GM12873 (cell line): Measurements from ENCODE around the gene TTYH3.

Experiments used
- TF ChIP-seq, protein P1 (sequence below): IDR thresholded peaks from 2 replicates; pipeline ENCODE4 v1.5.1; 2012; ENCODE audit warnings: low read depth, mild to moderate bottlenecking, moderate library complexity, low read length, control low read depth; ENCODE audit not compliant: insufficient read depth; ENCODE audit errors: missing control alignments

TTYH3 gene

DNA sequence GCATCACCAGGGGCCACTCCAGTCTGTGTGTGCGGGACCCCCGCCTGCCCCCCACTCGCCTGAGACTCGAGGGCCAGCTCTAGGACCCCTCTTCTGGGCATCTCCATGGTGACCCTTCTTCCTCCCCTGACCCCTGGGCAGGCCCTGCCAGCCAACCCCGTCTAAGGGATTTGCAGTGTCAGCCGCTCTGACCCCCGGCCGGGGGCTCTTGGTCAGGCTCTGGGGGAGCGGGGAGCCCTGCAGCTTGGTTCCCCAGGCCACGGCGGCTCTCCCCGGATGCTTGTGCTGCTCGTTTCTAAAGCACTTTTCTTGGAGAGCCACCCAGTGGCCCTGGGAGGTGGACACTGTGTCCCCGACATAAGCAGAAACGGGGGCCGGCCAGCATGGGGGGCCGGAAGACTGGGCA lies 5.3 kb downstream of the TTYH3 start:
- TF ChIP-seq, protein P1, sequence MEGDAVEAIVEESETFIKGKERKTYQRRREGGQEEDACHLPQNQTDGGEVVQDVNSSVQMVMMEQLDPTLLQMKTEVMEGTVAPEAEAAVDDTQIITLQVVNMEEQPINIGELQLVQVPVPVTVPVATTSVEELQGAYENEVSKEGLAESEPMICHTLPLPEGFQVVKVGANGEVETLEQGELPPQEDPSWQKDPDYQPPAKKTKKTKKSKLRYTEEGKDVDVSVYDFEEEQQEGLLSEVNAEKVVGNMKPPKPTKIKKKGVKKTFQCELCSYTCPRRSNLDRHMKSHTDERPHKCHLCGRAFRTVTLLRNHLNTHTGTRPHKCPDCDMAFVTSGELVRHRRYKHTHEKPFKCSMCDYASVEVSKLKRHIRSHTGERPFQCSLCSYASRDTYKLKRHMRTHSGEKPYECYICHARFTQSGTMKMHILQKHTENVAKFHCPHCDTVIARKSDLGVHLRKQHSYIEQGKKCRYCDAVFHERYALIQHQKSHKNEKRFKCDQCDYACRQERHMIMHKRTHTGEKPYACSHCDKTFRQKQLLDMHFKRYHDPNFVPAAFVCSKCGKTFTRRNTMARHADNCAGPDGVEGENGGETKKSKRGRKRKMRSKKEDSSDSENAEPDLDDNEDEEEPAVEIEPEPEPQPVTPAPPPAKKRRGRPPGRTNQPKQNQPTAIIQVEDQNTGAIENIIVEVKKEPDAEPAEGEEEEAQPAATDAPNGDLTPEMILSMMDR: no peak

DNA sequence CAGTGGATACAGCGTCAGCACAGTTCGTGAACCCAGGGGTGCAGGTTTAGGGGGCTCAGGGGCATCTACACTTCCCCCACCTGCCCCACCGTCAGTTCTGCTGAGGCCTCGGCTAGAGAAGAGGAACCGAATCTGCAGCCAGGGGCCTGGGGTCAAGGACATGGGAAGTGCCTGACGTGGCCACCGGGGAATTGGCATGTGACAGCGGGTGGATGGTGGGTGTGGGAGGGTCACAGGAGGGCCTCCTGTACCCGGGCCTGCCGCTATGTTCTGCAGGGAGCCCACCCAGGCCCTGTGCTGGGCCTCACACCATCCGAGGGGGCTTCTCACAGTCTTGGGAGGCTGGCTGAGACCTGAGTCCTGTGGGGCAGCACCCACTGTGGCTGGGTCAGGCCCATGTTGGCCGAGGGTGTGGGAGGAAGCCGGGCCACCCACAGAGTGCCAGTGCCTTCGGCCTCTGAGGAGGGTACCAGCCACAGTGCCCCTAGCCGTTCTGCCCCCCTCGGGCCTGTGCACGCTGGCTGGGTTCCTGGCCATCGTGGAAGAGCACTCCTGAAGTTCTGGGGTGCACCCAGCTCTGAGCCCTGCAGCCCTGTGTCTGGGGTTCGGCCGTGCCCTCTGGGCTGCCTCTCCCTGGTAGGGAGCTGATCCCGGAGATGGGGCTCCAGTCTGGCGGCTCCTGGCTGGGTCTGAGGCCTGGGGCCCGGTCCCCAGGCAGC lies 5.9 kb downstream of the TTYH3 start:
- TF ChIP-seq, protein P1: no peak

DNA sequence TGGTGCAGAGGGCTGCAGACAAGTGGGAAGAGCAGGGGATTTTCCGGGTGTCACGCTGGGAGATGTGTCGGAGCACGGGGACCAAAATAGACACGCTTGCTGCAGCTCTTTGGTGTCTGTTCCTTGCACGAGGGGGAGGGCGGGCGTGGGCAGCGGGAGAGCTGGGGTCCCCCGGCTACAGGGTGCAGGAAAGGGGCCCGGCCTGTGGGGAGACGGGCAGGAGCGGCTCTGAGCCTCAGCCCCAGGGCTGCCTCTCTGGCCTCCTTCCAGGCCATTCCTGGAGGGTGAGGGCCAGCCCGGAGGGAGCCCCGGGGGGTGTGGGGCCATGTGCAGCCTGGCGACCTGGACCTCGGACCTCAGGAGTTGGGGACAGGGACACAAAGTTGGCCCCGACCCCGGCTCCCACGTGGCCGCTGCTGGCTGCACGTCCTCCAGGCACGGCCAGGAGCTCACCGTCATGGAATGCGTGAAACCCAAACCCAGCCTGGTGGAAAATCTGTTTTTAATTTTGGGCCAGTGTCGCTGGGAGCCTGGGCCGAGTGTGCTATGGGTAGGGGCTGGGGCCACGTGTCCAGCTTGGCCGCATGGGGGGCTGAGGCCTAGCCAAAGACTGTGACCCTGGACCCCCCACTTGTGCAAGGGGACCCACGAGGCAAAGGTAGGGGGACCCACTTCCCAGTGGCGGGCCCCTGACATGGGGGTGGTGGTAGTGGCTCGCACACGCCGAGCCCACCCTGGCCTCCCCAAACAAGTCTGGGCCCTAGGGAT lies 6.6 kb downstream of the TTYH3 start:
- TF ChIP-seq, protein P1: no peak

DNA sequence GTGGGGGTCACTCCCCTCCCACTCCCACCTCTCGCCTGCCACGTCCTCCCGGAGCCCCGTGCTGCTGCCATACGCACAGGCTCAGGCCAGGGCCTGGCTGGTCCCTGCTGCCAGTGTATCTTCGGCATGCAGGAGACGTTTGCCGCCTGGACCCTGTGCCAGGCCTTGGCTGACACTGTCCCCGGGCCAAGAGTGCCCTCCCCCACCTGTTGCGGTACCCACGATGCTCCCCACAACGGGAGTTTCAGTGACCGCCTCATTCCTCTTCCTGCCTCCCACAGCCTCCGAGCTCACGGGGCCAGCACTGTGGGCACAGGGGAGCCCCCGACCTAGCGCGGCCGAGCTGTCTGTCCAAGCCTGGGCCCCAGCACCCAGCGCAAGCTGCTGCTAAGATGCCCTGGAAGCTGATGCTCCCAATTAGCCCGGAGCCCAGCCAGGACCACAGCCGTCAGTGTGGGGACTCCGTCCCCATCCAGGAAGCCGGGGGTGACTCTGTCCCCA lies 7.4 kb downstream of the TTYH3 start:
- TF ChIP-seq, protein P1: no peak

DNA sequence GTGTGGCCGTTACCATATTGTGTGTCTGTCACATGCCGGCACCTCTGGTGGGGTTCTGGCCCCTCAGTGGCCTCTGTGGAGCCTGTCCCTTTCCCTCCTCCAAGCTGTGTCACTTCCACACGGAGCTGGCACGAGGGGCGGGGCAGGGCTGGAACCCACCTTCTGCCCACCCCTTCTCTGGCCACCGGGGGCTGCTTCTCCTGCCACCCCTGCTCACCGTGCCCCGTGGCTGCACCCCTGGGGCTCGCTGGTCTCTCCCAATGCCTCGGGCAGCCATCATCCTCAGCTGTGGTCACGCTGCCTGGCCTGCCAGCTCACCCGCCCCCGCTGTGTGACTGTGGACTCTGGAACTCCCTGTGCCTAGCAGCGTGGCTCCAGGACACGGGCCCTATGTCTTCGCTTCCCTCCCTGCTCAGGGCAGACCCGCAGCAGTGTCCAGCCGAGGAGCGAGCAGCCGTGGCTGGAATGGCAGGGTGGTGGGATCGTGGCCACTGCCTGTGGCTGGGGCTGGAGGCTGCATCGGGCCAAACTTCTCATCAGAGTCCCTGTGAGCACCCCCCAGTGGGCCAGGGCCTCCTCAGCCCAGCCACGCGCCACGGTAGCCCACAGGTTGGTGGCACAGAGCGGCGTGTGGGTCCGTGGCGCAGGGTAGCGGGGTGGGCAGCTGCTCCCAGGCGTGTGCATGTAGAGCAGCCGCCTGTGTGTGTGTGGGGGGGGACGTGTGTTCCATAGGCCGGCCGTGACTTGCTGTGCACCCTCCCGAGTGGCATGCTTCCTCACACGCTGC lies 8.1 kb downstream of the TTYH3 start:
- TF ChIP-seq, protein P1: no peak

DNA sequence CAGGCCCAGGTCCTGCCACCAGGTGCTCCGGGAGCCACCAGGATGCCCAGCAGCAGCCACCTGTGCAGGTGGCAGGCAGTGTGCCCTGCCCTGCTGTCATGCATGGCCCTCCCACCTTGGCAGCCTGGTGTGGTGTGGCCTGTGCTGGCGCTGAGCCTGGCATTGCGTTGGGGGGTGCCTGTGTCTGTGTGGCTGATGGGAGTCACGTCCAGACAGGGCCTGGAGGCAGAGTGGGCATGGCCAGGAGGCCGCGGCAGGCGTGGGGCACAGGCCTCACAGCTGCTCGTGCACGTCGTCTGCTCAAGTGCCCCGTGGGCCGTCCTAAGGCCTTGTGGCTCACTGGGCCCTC lies 8.7 kb downstream of the TTYH3 start:
- TF ChIP-seq, protein P1: no peak

DNA sequence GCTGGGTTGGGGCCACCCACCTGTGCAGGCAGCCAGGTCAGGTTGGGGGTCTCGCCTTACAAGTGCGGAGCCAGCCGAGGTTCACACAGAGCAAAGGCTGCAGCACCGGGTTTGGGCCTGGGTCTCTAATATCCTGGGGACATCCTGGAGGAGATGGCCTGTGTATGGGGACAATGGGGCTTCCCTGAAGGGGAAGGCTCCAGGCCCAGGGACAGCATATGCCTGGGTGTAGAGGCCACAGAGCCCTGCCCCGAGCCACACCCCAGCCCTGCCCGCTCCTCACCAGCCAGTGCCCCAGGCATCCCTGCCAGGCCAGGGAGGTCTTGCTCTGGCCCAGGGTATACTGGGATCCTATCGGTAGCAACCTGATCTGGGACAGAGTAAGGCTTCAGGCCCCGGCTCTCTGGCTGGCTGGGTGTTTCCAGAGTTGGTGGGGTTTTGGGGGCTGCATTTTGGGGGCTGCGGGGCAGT lies 9.1 kb downstream of the TTYH3 start:
- TF ChIP-seq, protein P1: no peak
